Mucosa of rectum (tissue), 2 donors: Measurements from ENCODE around the gene CHMP4A.

Experiments
- H3K27ac ChIP-seq, 2 donors: one replicate each; pipeline ENCODE4 v1.7.0; 2013; ENCODE audit warnings: inconsistent platforms in 2 of 2, low read depth in 2 of 2, low read length in 2 of 2
- H3K27me3 ChIP-seq, 2 donors: one replicate each; pipeline ENCODE4 v1.7.0; 2013; ENCODE audit warnings: low read length in 2 of 2; ENCODE audit not compliant: control insufficient read depth in 2 of 2, insufficient read depth in 2 of 2
- H3K36me3 ChIP-seq, 2 donors: one replicate each; pipeline ENCODE4 v1.7.0; 2013; ENCODE audit warnings: low read length in 2 of 2; ENCODE audit not compliant: control insufficient read depth in 2 of 2, insufficient read depth in 2 of 2
- H3K4me1 ChIP-seq, 2 donors: one replicate each; pipeline ENCODE4 v1.7.0; 2013; ENCODE audit warnings: low read length in 2 of 2, mild to moderate bottlenecking in 1 of 2; ENCODE audit not compliant: control insufficient read depth in 2 of 2, insufficient read depth in 2 of 2
- H3K4me3 ChIP-seq, 2 donors: one replicate each; pipeline ENCODE4 v1.7.0; 2013; ENCODE audit warnings: low read length in 2 of 2
- H3K9ac ChIP-seq, 2 donors: one replicate each; pipeline ENCODE4 v1.7.0; 2013; ENCODE audit warnings: low read length in 2 of 2, low read depth in 1 of 2, mild to moderate bottlenecking in 1 of 2
- H3K9me3 ChIP-seq, 2 donors: one replicate each; pipeline ENCODE4 v1.7.0; 2013; ENCODE audit warnings: low read length in 2 of 2; ENCODE audit not compliant: control insufficient read depth in 2 of 2
- donor health status: healthy.
- donor health status: Normal muscosa, but diverticular disease.

CHMP4A gene

GRCh38 chr14:24195186-24196070 is 17.9 kb downstream of the CHMP4A start, which contains the start of gene TM9SF1:
TSS of gene TM9SF1 (minus strand) at chr14:24195441. CDS start at chr14:24195019, 422 bp downstream.
- peaks cover 19 to 31% of the 10 kb centered on the region in 2 donors for H3K4me1 ChIP-seq
- H3K9me3 ChIP-seq: no peaks in the 10 kb centered on the region
- H3K4me3 ChIP-seq: peak within 1 kb of the TSS; percentile 87 to 93
- H3K36me3 ChIP-seq: peaks cover 14 to 25% of the 10 kb centered on the region in 2 donors
- peak within 1 kb of the TSS; percentile 83 to 99 for H3K9ac ChIP-seq
- peak within 1 kb of the TSS; percentile 96 to 97 for H3K27ac ChIP-seq
- H3K27me3 ChIP-seq: no peaks in the 10 kb centered on the region

DNA sequence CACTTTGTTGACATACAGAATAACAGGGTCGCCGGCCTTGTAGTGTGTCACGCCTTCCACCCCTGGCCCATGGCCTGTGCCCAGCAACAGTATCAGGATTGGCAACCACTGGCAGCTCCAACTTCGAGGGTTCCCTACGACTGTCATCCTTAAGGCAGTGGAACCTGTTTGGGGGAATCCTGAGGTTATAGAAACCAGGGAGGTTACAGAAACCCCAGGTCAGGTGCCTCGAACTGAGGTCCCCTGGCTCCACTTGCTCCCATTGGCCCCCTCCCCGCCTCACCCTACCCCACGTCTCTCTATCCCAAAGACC is 18.5 kb downstream of the CHMP4A start:
- Histone ChIP-seq H3K4me3 (peak overlapping the region; percentile 87 to 93), H3K4me1 (peaks cover 19 to 31% of the 10 kb centered on the region in 2 donors), H3K9me3 (no peaks in the 10 kb centered on the region), H3K9ac (peak overlapping the region; percentile 83 to 99), H3K27ac (peak overlapping the region; percentile 96 to 97), H3K36me3 (peaks cover 16 to 24% of the 10 kb centered on the region in 2 donors), H3K27me3 (no peaks in the 10 kb centered on the region)

GRCh38 chr14:24194186-24194872 is 19.0 kb downstream of the CHMP4A start:
- no peaks in the 10 kb centered on the region for H3K27me3 ChIP-seq
- H3K36me3 ChIP-seq: peaks cover 19 to 22% of the 10 kb centered on the region in 2 donors
- no peaks in the 10 kb centered on the region for H3K9me3 ChIP-seq
- H3K4me1 ChIP-seq: peaks cover 19 to 31% of the 10 kb centered on the region in 2 donors
- H3K9ac ChIP-seq: peak overlapping the region; percentile 83 to 99
- H3K4me3 ChIP-seq: peak overlapping the region; percentile 87 to 93
- peak overlapping the region in 1 of 2 donors; percentile 97 for H3K27ac ChIP-seq

- Histone ChIP-seq H3K4me1 (peaks cover 19 to 29% of the 10 kb centered on the region in 2 donors), H3K9me3 (no peaks in the 10 kb centered on the region)
Observed at GRCh38 chr14:24192933-24193332, 20.4 kb downstream of the CHMP4A start.

DNA sequence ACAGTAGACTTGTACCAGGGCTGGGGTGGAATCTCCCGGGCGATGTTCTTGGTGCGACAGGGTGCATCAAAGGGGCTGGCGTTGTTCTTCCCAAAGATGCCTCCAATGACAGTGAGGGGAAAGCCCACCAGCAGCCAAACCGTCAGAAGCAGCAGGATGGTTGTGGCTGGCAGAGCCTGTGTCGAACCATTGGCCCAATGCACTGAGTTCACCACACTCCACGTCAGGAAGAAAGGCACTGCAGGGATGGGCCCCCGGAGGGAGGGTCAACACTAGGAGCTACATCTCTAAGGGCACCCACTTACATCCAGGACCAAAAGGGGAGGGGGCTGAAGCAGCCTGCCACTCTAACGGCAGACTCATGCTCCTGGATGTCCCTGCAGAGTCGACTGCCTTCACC is 22.9 kb downstream of the CHMP4A start:
- peaks cover 19 to 20% of the 10 kb centered on the region in 2 donors for H3K4me1 ChIP-seq
- no peak overlapping the region for H3K9ac ChIP-seq
- H3K27me3 ChIP-seq: no peaks in the 10 kb centered on the region
- no peak overlapping the region for H3K27ac ChIP-seq
- H3K4me3 ChIP-seq: no peak overlapping the region
- no peaks in the 10 kb centered on the region for H3K9me3 ChIP-seq
- H3K36me3 ChIP-seq: peaks cover 25 to 37% of the 10 kb centered on the region in 2 donors

More at GRCh38 chr14:24192933-24193332, 20.4 kb downstream of the CHMP4A start:
- no peak overlapping the region for H3K27ac ChIP-seq
- no peaks in the 10 kb centered on the region for H3K27me3 ChIP-seq
- H3K4me3 ChIP-seq: no peak overlapping the region
- peaks cover 19 to 22% of the 10 kb centered on the region in 2 donors for H3K36me3 ChIP-seq
- H3K9ac ChIP-seq: no peak overlapping the region

DNA sequence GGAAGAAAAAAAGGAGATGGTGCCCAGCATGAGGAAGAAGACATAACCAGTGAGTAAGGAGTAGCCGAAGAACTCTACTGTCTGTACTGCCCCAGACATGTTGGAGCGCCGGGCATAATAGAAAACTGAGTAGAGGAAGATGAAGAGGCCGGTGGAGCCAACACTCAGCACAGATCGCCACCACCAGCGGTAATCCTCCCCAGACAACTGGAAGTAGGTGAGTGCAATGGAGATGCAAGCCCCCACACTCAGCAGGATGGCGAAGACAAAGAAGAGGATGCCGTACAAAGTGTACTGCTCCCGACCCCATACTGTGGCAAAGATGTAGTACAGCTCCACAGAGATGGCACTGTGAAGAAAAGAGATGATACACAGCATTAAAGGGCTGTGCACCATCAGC is 23.8 kb downstream of the CHMP4A start:
- Histone ChIP-seq H3K9ac (no peak overlapping the region), H3K4me3 (no peak overlapping the region), H3K27me3 (no peaks in the 10 kb centered on the region), H3K4me1 (peaks cover 14% of the 10 kb centered on the region in 2 donors), H3K36me3 (peaks cover 28 to 47% of the 10 kb centered on the region in 2 donors), H3K27ac (no peak overlapping the region), H3K9me3 (no peaks in the 10 kb centered on the region)

GRCh38 chr14:24189059-24189375 is 24.3 kb downstream of the CHMP4A start:
- no peaks in the 10 kb centered on the region for H3K9me3 ChIP-seq
- H3K27me3 ChIP-seq: no peaks in the 10 kb centered on the region
- H3K4me3 ChIP-seq: peak overlapping the region in 1 of 2 donors; percentile 76
- H3K27ac ChIP-seq: no peak overlapping the region
- H3K36me3 ChIP-seq: peaks cover 32 to 51% of the 10 kb centered on the region in 2 donors
- H3K4me1 ChIP-seq: peaks cover 10% of the 10 kb centered on the region in 2 donors
- H3K9ac ChIP-seq: no peak overlapping the region

GRCh38 chr14:24188251-24189058 is 24.8 kb downstream of the CHMP4A start, which contains the start of gene IPO4:
TSS of gene IPO4 (minus strand) at chr14:24188816. CDS start at chr14:24188787, 29 bp downstream.
- Histone ChIP-seq H3K9me3 (no peaks in the 10 kb centered on the region), H3K27me3 (no peaks in the 10 kb centered on the region), H3K27ac (peak within 1 kb of the TSS; percentile 68 to 77), H3K4me3 (peak within 1 kb of the TSS; percentile 76 to 80), H3K36me3 (peaks cover 34 to 55% of the 10 kb centered on the region in 2 donors), H3K9ac (peak within 1 kb of the TSS; percentile 44 to 60), H3K4me1 (peaks cover 9% of the 10 kb centered on the region in 2 donors)

DNA sequence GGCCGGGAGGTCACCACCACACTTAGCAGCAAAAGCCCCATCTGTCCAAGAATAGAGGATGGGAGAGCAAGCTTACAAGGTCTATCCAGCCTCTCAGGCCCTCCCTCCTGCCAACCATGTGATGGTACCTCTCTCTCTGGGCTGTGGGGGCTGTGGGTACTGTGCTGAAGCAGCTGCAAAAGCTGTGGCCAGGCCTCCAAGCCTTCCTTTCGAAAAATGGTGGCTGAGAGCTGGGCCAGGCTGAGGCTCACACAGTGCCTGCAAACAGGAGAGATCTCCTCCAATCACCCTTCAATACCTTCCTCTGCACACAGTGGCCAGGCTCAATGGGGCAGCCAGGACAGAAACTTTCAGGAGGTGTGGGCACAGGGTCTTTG is 25.8 kb downstream of the CHMP4A start:
- peaks cover 31 to 55% of the 10 kb centered on the region in 2 donors for H3K36me3 ChIP-seq
- peak overlapping the region in 1 of 2 donors; percentile 76 for H3K4me3 ChIP-seq
- no peaks in the 10 kb centered on the region for H3K9me3 ChIP-seq
- H3K27me3 ChIP-seq: no peaks in the 10 kb centered on the region
- no peak overlapping the region for H3K27ac ChIP-seq
- H3K9ac ChIP-seq: no peak overlapping the region
- H3K4me1 ChIP-seq: peaks cover 9% of the 10 kb centered on the region in 2 donors
